ENCODE data around the gene PLK2. TPM values are rescaled to one million over a fixed set of nuclear protein-coding genes. Genes with fewer than 3 reads are reported as not detected.

The PLK2 gene
- total and polyA plus RNA-seq, 2 of the 8 experiments (the other 6 are each of a cell fraction or from before 2014, with no cell fraction given): 5.8 to 20.6 TPM

DNA sequence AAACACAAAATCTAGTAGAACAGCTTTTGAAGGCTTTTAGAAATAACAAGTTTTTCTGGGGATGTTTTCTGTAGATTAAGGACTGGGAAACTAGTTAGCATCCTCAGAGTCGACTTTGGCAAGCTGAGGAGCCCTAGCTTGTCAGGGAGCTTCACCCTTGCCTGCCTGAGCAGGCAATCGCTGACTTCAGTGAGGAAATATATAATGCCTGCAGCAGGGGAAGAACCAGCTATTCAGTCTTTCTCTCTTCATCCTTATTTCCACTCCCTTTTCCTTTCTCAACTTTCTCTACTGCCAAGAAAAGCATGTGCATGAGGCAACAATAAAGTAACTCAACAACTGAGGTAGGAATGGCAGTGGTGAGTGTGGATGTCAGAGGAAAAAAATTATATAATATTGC, 54.7 kb downstream of the PLK2 start:
- DNase-seq (ENCODE audit: low read depth in 1 of 2, low spot score in 2 of 2) (no peak), FAIRE-seq (no peak)
- no peak overlapping the region for H2AK5ac ChIP-seq (ENCODE audit: low read depth, low read length)
- no peak overlapping the region for H3K18ac ChIP-seq (ENCODE audit: extremely low read depth, low read length)
- no peak overlapping the region for H3K4me3 ChIP-seq (ENCODE audit: extremely low read depth in 1 of 4, insufficient read depth in 2 of 4, low read depth in 3 of 4, low read length in 4 of 4)
- H3K79me1 ChIP-seq (ENCODE audit: low read depth, low read length): no peaks in the 10 kb centered on the region
- no peak overlapping the region for H3K14ac ChIP-seq (ENCODE audit: insufficient read length)
- H2AFZ ChIP-seq (ENCODE audit: low read length): no peak overlapping the region
- H3K36me3 ChIP-seq (ENCODE audit: control insufficient read depth in 2 of 4, insufficient read depth in 4 of 4, low read length in 3 of 4): no peaks in the 10 kb centered on the region
- H3K9ac ChIP-seq (replicated peaks in 1 of 4; ENCODE audit: extremely low read depth in 1 of 4, low read depth in 3 of 4, low read length in 3 of 4): no peak overlapping the region
- H3K27me3 ChIP-seq (replicated peaks in 1 of 4; ENCODE audit: control insufficient read depth in 3 of 4, extremely low read depth in 1 of 4, insufficient read depth in 3 of 4, low read length in 3 of 4): no peaks in the 10 kb centered on the region
- H3K23me2 ChIP-seq (ENCODE audit: low read depth, low read length): no peaks in the 10 kb centered on the region
- no peak overlapping the region for H3K4ac ChIP-seq (replicated peaks; ENCODE audit: insufficient read length, low read depth, low read length)
- H2BK12ac ChIP-seq (ENCODE audit: low read depth, low read length): no peak overlapping the region; the same call in 1 of the 2 replicates
- H3K4me2 ChIP-seq (ENCODE audit: insufficient read depth in 1 of 2, low read depth in 2 of 2, low read length in 2 of 2): no peak overlapping the region
- no peak overlapping the region; the same call in 1 of the 2 replicates for H2BK20ac ChIP-seq (ENCODE audit: low read length)
- peaks cover 0 to 14% (median 6%) of the 10 kb centered on the region in 4 experiments; a peak in 4 of 7 replicates for H3K4me1 ChIP-seq (replicated peaks in 1 of 4; ENCODE audit: control insufficient read depth in 3 of 4, insufficient read depth in 4 of 4, low read length in 3 of 4)
- POLR2A ChIA-PET (ENCODE audit: partially characterized antibody): no interaction called here
- CTCF ChIA-PET (ENCODE audit: partially characterized antibody): interaction anchor here (0.7 to 2.7 kb wide), 4 partner anchors 10 to 17 kb away, joined by 3 to 10 read pairs (median 3); no protein-coding TSS in a partner anchor
- no peak overlapping the region for H4K8ac ChIP-seq (ENCODE audit: extremely low read depth, insufficient read depth, low read length)
- H2BK15ac ChIP-seq (ENCODE audit: low read length): no peak overlapping the region
- no peak overlapping the region for H3K27ac ChIP-seq (ENCODE audit: low read depth, low read length)
- no peaks in the 10 kb centered on the region for H3K9me3 ChIP-seq (ENCODE audit: insufficient read depth in 2 of 2, low read depth in 1 of 2, low read length in 1 of 2)
- H3K56ac ChIP-seq (replicated peaks; ENCODE audit: insufficient read length, low read depth, low read length): no peak overlapping the region
- no peak overlapping the region for H2BK120ac ChIP-seq (replicated peaks; ENCODE audit: low read depth, low read length)
- H4K20me1 ChIP-seq (replicated peaks in 1 of 2; ENCODE audit: control insufficient read depth in 1 of 2, insufficient read depth in 2 of 2, low read length in 2 of 2): no peaks in the 10 kb centered on the region
- H3K23ac ChIP-seq (ENCODE audit: insufficient read length): no peak overlapping the region
- 42% methylated on average over 2 of the region's 2 CpGs; no CpG with 5 or more reads in 1 of the 2 experiments for WGBS, 2 experiments (ENCODE audit: extremely low coverage in 1 of 2, insufficient coverage in 1 of 2, insufficient read length in 1 of 2, insufficient replicate concordance in 2 of 2, low coverage in 1 of 2, low lambda C conversion rate in 2 of 2, missing lambda C conversion rate in 1 of 2)
- no peak overlapping the region for H2BK5ac ChIP-seq (ENCODE audit: low read depth, low read length)
- H4K91ac ChIP-seq (replicated peaks; ENCODE audit: insufficient read length, low read length): no peak overlapping the region
- no peaks in the 10 kb centered on the region for H3K79me2 ChIP-seq (ENCODE audit: control insufficient read depth in 1 of 2, insufficient read depth in 2 of 2, low read length in 2 of 2)
- no peak overlapping the region for H4K5ac ChIP-seq (ENCODE audit: insufficient read length, low read depth, low read length)
- TF ChIP-seq TBP (IDR thresholded peaks at IDR 0.05; ENCODE audit: low read depth, low read length): no peak
- TF ChIP-seq EP300 (IDR thresholded peaks at IDR 0.05; ENCODE audit: borderline replicate concordance in 1 of 2, low read depth in 2 of 2, low read length in 2 of 2): no peak
- TF ChIP-seq, protein P1, sequence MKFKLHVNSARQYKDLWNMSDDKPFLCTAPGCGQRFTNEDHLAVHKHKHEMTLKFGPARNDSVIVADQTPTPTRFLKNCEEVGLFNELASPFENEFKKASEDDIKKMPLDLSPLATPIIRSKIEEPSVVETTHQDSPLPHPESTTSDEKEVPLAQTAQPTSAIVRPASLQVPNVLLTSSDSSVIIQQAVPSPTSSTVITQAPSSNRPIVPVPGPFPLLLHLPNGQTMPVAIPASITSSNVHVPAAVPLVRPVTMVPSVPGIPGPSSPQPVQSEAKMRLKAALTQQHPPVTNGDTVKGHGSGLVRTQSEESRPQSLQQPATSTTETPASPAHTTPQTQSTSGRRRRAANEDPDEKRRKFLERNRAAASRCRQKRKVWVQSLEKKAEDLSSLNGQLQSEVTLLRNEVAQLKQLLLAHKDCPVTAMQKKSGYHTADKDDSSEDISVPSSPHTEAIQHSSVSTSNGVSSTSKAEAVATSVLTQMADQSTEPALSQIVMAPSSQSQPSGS (IDR thresholded peaks at IDR 0.05; ENCODE audit: low read length): no peak
- TF ChIP-seq NANOG (IDR thresholded peaks at IDR 0.05; ENCODE audit: insufficient read depth, low read depth, low read length, poor library complexity, severe bottlenecking): no peak
- TF ChIP-seq EGR1 (IDR thresholded peaks at IDR 0.05; ENCODE audit: borderline replicate concordance, low read depth, low read length): no peak
- TF ChIP-seq YY1 (IDR thresholded peaks at IDR 0.05; ENCODE audit: low read depth, low read length): no peak
- TF ChIP-seq TAF7 (optimal IDR thresholded peaks at IDR 0.05; ENCODE audit: borderline replicate concordance, low read depth, low read length): no peak
- TF ChIP-seq JUND (IDR thresholded peaks at IDR 0.05; ENCODE audit: low read length): no peak
- TF ChIP-seq, protein P2, sequence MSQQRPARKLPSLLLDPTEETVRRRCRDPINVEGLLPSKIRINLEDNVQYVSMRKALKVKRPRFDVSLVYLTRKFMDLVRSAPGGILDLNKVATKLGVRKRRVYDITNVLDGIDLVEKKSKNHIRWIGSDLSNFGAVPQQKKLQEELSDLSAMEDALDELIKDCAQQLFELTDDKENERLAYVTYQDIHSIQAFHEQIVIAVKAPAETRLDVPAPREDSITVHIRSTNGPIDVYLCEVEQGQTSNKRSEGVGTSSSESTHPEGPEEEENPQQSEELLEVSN (IDR thresholded peaks at IDR 0.05): no peak
- TF ChIP-seq POLR2AphosphoS5 (IDR thresholded peaks at IDR 0.05; ENCODE audit: low read depth, low read length): no peak
- no peak for TF ChIP-seq RFX5 (IDR thresholded peaks at IDR 0.05; ENCODE audit: borderline replicate concordance, low read depth, low read length)
